Suprapubic skin (tissue), 4 donors: ENCODE results near the gene AVP.

Experiments
- CTCF ChIP-seq, 2 donors: fragments of 200-600 bp in 1 of 2; fragments of 450-650 bp in 1 of 2; sonication (generic) in 1 of 2; IDR thresholded peaks; one replicate each; pipeline ENCODE4 v1.5.1; 2016 to 2019; ENCODE audit warnings: antibody characterized with exemption in 2 of 2, mild to moderate bottlenecking in 1 of 2, moderate library complexity in 1 of 2
- EP300 ChIP-seq: sonication (generic); formaldehyde crosslinking; IDR thresholded peaks from one replicate; pipeline ENCODE4 v1.6.1; 2017; ENCODE audit warnings: antibody characterized with exemption
- POLR2A ChIP-seq, 2 donors: fragments of 450-650 bp; IDR thresholded peaks; one replicate each; pipeline ENCODE4 v1.6.1; 2017; ENCODE audit warnings: antibody characterized with exemption in 2 of 2, mild to moderate bottlenecking in 2 of 2, moderate library complexity in 2 of 2
- POLR2AphosphoS5 ChIP-seq, 3 donors: sonication (generic); formaldehyde crosslinking; IDR thresholded peaks; one replicate each; pipeline ENCODE4 v1.6.1; 2017; ENCODE audit warnings: antibody characterized with exemption in 3 of 3

- TF ChIP-seq CTCF (IDR thresholded peaks at IDR 0.05), result no peak
- TF ChIP-seq POLR2AphosphoS5 (IDR thresholded peaks at IDR 0.05), result no peak
- no peak for TF ChIP-seq EP300
- TF ChIP-seq POLR2A (IDR thresholded peaks at IDR 0.05), result no peak
Measured at GRCh38 chr20:3038454-3038853, 46.1 kb downstream of the AVP start.
